HG03045 (cell line): Measurements from ENCODE around the gene SMG6.
"Not testable (repeated sequence)": the region's sequence is repeated elsewhere in the genome, so short reads cannot be mapped to it uniquely, and the experiment has no call there.

ENCODE experiments used
- ATAC-seq: cut with Tn5 transposase; IDR thresholded peaks from one replicate; pipeline ENCODE4 v1.9.1; 2021; ENCODE audit warnings: mild to moderate bottlenecking, moderate library complexity; ENCODE audit not compliant: unreplicated experiment

Gene SMG6

DNA sequence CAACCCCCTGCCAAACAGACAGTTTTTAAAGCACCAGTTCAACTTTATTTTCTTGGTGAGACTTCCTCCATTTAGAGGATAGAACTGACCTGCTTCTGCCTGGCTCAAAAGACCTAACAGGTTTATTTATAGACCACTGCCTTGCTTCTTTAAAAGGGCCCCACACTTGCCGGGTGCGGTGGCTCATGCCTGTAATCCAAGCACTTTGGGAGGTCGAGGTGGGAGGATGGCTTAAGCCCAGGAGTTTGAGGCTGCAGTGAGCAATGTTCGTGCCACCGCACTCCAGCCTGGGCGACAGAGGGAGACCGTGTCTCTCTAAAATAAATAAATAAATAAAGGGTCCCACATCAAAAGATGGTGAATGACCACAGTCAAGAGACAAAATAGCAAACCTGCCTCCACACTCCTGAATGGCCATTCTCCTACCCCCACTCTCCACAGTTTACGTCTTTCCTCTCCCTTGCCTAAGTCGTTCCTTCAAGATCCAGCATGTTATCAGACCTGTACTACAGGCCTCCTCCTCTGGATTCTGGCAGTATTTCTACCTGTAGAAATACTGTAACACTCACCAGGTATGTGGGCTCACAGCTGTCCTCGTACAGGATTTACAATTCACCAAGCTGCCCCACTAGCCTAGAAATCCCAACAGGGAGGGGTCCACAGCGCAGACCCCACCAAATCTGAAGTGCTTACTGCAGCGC lies 95.6 kb downstream of the SMG6 start:
- ATAC-seq, result no peak

DNA sequence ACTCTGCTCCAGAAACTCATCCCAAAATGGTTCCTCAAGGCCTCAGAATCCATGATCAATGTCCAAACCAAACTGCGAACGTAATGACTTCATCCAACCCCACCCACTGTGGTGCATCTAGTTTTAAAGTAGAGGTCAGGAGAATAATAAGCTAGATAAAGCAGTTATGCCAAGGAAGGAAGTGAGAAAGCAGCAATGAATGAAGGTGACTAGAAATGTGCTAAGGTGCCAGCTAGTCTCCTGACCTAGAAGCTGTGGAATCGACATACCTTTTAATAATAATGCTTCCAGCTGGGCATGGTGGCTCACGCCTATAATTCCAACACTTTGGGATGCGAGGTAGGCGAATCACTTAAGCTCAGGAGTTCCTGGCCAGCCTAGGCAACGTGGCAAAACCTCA lies 99.2 kb downstream of the SMG6 start:
- ATAC-seq, result no peak

- no peak for ATAC-seq
These were observed 99.8 kb downstream of the SMG6 start for GRCh38 chr17:2203818-2204217.

- no peak for ATAC-seq
These were observed 100.5 kb downstream of the SMG6 start for GRCh38 chr17:2202996-2203575.

DNA sequence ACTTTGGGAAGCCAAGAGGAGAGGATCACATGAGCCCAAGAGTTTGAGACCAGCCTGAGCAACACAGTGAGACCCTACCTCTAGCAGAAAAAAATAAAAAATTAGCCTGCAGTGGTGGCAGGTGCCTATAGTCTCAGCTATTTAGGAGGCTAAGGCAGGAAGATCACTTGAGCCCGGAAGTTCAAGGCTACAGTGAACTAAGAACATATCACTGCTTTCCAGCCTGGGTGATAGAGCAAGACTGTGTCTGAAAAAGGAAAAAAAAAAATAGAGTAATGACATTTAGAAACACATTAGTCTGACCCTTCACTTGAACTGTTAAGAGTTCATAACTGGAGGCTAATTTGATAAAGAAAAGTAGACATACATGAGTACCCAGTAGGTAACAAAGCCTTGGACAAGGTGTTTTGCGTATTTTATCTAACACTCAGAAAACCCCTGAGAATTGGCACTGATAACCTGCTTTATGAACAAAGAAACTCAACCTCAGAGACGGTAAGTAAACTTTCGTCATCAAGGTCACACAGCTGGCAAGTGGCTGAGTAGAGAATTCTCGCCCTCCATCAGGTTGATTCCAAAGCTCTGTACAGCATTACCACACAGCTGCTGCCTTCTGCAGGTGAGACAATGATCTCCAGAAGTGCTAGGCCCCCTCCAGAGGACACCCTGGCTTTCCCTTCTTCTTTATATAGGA lies 101.1 kb downstream of the SMG6 start:
- no peak for ATAC-seq

DNA sequence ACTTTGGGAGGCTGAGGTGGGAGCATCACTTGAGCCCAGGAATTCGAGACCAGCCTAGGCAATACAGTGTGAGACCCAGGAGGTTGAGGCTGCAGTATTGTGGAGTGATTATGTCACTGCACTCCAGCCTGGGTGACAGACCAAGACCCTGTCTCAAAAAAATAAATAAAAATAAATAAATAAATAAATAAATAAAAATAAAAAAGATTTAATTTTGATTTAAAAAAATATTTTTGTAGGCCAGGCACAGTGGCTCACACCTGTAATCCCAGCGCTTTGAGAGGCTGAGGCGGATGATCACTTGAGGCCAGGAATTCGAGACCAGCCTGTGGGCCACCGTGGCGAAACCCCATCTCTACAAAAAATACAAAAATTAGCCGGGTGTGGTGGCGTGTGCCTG lies 104.2 kb downstream of the SMG6 start:
- ATAC-seq, result not testable (repeated sequence)

- no peak for ATAC-seq
These were observed 104.7 kb downstream of the SMG6 start for GRCh38 chr17:2198927-2199326.

GRCh38 chr17:2197271-2197670 lies 106.3 kb downstream of the SMG6 start:
- ATAC-seq, result no peak

DNA sequence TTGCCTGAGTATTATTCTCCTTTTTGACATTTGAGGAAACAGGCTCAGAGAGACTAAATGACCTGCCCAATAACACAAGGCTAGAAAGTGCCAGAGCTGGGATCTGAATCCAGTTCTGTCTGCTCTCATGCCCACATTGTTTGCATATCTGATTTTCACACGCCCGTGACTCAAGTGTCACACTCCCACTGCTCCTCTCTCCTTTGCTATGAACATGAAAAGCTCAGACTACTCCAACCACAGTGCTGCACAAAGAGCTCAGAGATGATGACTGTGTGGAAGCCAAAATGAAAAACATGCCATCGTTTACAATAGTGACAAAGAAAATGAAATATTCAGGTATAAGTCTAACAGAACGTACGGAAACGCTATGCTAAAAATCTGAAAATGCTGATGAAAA lies 107.9 kb downstream of the SMG6 start:
- no peak for ATAC-seq

DNA sequence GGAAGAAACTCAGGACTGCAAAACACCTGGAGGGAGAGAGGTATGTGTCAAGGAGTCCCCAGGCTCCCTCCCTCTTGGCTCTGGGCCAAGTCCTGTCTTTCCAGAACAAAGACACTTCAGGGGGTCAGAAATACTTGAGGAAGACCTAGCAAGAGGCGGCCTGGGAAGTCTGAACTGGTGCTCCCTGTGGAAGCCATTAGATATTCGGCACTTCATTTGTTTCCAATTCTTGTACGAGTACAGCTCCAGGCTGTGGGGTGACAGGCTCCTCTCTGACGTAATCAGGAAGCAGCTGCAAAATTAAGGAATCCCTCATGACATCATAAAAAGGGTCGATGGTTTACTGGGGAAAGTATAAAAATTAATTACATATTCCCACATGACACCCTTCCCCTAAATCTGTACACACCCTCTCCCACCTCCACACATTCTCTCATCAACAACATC lies 108.7 kb downstream of the SMG6 start:
- ATAC-seq, result no peak

GRCh38 chr17:2192367-2193057 lies 111.1 kb downstream of the SMG6 start:
- no peak for ATAC-seq

DNA sequence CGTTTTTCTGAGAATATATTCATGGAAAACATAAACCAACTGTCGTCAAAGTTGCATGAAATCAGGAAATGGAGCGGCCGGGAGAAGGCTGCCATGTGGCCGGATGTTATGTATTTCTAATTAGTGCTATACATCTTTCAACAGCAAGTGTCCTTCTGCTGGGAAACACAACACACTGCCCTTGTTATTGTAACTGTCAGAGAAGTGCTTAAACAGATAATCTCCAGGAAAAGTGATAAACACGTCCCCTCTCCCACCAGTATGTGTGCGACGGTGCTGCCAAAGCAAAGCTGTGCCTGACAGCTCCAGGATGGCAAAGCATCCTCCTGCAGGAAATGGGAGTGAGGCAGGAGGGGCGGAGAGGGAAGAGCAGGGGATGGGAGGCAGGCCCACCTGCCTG lies 111.8 kb downstream of the SMG6 start:
- ATAC-seq, result no peak

GRCh38 chr17:2191227-2191626 lies 112.4 kb downstream of the SMG6 start:
- ATAC-seq, result no peak

- no peak for ATAC-seq
These were observed 113.6 kb downstream of the SMG6 start for GRCh38 chr17:2190014-2190413.

- ATAC-seq, result no peak
These were observed 114.5 kb downstream of the SMG6 start for GRCh38 chr17:2188971-2189630.

GRCh38 chr17:2187758-2188157 lies 115.8 kb downstream of the SMG6 start:
- no peak for ATAC-seq

DNA sequence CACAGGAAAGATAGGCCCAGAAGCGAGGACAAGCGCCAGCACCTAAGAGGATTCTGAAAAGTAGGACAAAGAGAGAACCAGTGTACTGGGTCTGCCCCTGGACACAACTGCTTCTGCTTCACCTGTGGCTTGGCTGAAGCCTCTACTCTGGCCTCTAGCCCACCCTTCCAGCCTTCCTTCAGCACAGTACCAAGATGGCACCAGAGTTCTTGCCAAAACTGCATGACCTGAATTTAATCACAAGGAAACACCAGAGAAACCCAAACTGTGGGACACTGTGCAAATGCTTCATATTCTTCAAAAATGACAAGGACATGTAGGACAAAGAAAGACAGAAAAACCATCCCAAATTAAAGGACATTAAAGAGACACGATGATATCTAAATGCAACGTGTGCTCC lies 116.6 kb downstream of the SMG6 start:
- ATAC-seq, result no peak

GRCh38 chr17:2184993-2185931 lies 118.3 kb downstream of the SMG6 start:
- ATAC-seq, result no peak

DNA sequence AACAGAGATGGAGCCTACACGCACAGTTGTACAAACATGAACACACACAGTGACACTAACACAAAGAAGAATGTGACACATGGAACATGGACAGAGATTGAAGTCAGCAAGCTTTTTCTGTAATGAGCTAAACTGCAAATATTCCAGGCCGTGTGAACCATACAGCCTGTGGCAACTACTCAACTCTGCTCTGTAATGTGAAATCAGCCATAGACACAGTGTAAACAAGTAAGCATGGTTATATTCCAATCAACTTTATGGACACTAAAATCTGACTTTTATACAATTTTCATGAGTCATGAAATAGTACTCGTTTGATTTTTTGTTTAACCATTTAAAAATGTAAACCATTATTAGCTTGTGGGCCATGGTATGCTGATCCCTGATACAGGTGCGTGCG lies 120.2 kb downstream of the SMG6 start:
- no peak for ATAC-seq

DNA sequence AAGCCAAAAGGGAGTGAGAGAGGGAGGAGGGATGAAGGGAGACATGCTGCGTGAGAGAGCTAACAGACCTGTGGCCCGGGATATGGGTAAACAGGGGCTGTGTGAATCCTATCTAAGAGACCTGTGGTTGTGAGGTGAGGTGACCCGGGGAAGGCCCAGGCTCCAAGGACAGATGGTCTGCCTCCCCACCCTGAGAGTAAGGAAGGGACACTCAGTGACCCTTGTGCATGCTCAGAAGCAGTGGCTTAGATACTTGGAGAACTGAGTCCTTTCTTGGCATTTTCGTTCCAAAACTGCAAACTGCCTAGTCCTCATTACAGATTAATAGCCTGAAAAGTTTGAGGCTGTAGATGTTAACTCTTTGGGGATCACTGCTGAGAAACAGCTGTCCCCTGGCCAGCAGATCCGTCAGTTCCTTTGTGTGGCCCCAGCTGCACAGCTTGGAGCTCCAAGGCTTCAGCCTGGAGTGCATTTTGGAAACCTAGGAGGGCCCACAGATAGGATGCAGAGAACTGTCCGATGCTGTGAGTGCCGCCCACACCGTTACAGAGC lies 121.6 kb downstream of the SMG6 start:
- ATAC-seq, result no peak
